Common myeloid progenitor, CD34-positive (primary cell): Measurements from ENCODE around the gene TBCD.

Experiments
- CTCF ChIA-PET: fragments of 350-600 bp; sonication (Branson Sonifier 250); formaldehyde crosslinking; loops from one replicate; lab custom pipeline; 2021; ENCODE audit warnings: antibody characterized with exemption; lab: Charles Lee
- POLR2A ChIA-PET: fragments of 350-600 bp; sonication (Branson Sonifier 250); formaldehyde crosslinking; loops from one replicate; lab custom pipeline; 2021; ENCODE audit warnings: antibody characterized with exemption; lab: Charles Lee
- DNase-seq, 3 donors: peaks; one replicate each; pipeline versions ENCODE4 v3.0.0 to v3.0.0-alpha.2; 2013
- H3K27ac ChIP-seq, 2 experiments: 1 replicate in 1 of 2; 2 replicates in 1 of 2; pipeline ENCODE4 v1.7.0; 2013; ENCODE audit warnings: inconsistent platforms in 2 of 2, low read length in 2 of 2, mild to moderate bottlenecking in 2 of 2, low read depth in 1 of 2, moderate library complexity in 1 of 2; ENCODE audit not compliant: severe bottlenecking in 2 of 2, insufficient read depth in 1 of 2, poor library complexity in 1 of 2
- H3K27me3 ChIP-seq, 5 experiments: replicated peaks in 2 of 5; 1 replicate in 3 of 5; 2 replicates in 2 of 5; pipeline versions ENCODE4 v1.6.1 to v1.7.0; 2013; ENCODE audit warnings: low read length in 4 of 5, mild to moderate bottlenecking in 2 of 5, moderate library complexity in 2 of 5, inconsistent platforms in 1 of 5; ENCODE audit not compliant: insufficient read depth in 5 of 5, control insufficient read depth in 4 of 5
- H3K36me3 ChIP-seq, 4 experiments: 1 replicate in 2 of 4; 2 replicates in 2 of 4; pipeline versions ENCODE4 v1.6.1 to v1.7.0; 2013; ENCODE audit warnings: low read length in 3 of 4, control low read depth in 1 of 4, mild to moderate bottlenecking in 1 of 4; ENCODE audit not compliant: control insufficient read depth in 4 of 4, insufficient read depth in 4 of 4
- H3K4me1 ChIP-seq, 4 experiments: 1 replicate in 3 of 4; 2 replicates in 1 of 4; pipeline versions ENCODE4 v1.6.1 to v1.7.1; 2013; ENCODE audit warnings: low read length in 3 of 4, mild to moderate bottlenecking in 3 of 4, control low read depth in 1 of 4, inconsistent platforms in 1 of 4, moderate library complexity in 1 of 4; ENCODE audit not compliant: control insufficient read depth in 4 of 4, insufficient read depth in 4 of 4; ENCODE audit errors: control extremely low read depth in 1 of 4
- H3K4me3 ChIP-seq, 7 experiments: 1 replicate in 4 of 7; 2 replicates in 3 of 7; pipeline versions ENCODE4 v1.5.1 to v1.7.0; 2013; ENCODE audit warnings: mild to moderate bottlenecking in 7 of 7, low read length in 6 of 7, moderate library complexity in 6 of 7, inconsistent platforms in 2 of 7, low read depth in 2 of 7, control low read depth in 1 of 7; ENCODE audit not compliant: insufficient read depth in 4 of 7, control insufficient read depth in 1 of 7; ENCODE audit errors: extremely low read depth in 1 of 7
- H3K9me3 ChIP-seq, 5 experiments: 1 replicate in 4 of 5; 2 replicates in 1 of 5; pipeline versions ENCODE4 v1.6.1 to v1.7.1; 2013; ENCODE audit warnings: low read length in 4 of 5, mild to moderate bottlenecking in 2 of 5, inconsistent platforms in 1 of 5, low read depth in 1 of 5, moderate library complexity in 1 of 5; ENCODE audit not compliant: control insufficient read depth in 4 of 5, insufficient read depth in 2 of 5; ENCODE audit errors: control extremely low read depth in 1 of 5
- WGBS: methylation state at CpG from one replicate; pipeline ENCODE4 v1.1.5; 2013; ENCODE audit not compliant: insufficient coverage; 5-methylcytosine and 5-hydroxymethylcytosine counted together

Gene TBCD

GRCh38 chr17:82790391-82790790, 38.5 kb downstream of the TBCD start:
- no peak overlapping the region for H3K4me3 ChIP-seq
- CTCF ChIA-PET: interaction anchor here (0.6 kb wide), 1 partner anchor 130 kb away, joined by 3 read pairs; no protein-coding TSS in a partner anchor
- WGBS: 98% methylated on average over 13 of the region's 13 CpGs
- peaks cover 4 to 20% (median 13%) of the 10 kb centered on the region in 4 experiments for H3K36me3 ChIP-seq
- H3K27ac ChIP-seq: no peak overlapping the region
- DNase-seq: no peak
- POLR2A ChIA-PET: no interaction called here
- no peaks in the 10 kb centered on the region for H3K4me1 ChIP-seq
- H3K27me3 ChIP-seq: no peaks in the 10 kb centered on the region
- no peaks in the 10 kb centered on the region for H3K9me3 ChIP-seq

- H3K4me3 ChIP-seq: no peak overlapping the region
- DNase-seq: no peak
- no peaks in the 10 kb centered on the region for H3K27me3 ChIP-seq
- no peaks in the 10 kb centered on the region for H3K4me1 ChIP-seq
- no peak overlapping the region for H3K27ac ChIP-seq
- no peaks in the 10 kb centered on the region for H3K9me3 ChIP-seq
- peaks cover 4 to 26% (median 14%) of the 10 kb centered on the region in 4 experiments for H3K36me3 ChIP-seq
- ChIA-PET POLR2A (no interaction called here), CTCF (no interaction called here)
- WGBS: 96% methylated on average over 12 of the region's 12 CpGs
These were observed 39.7 kb downstream of the TBCD start for GRCh38 chr17:82791532-82791931.

- no peaks in the 10 kb centered on the region for H3K9me3 ChIP-seq
- H3K27ac ChIP-seq: no peak overlapping the region
- CTCF ChIA-PET: interaction anchor here (0.9 to 1.5 kb wide), 2 partner anchors 8 to 12 kb away, joined by 3 to 4 read pairs; no protein-coding TSS in a partner anchor
- H3K4me1 ChIP-seq: no peaks in the 10 kb centered on the region
- 87% methylated on average over 13 of the region's 15 CpGs for WGBS
- no peak overlapping the region for H3K4me3 ChIP-seq
- peaks cover 4 to 26% (median 16%) of the 10 kb centered on the region in 4 experiments for H3K36me3 ChIP-seq
- DNase-seq: no peak
- POLR2A ChIA-PET: no interaction called here
- no peaks in the 10 kb centered on the region for H3K27me3 ChIP-seq
These were observed 42.2 kb downstream of the TBCD start for GRCh38 chr17:82793974-82794630.

GRCh38 chr17:82794781-82795482, 43.1 kb downstream of the TBCD start:
- POLR2A ChIA-PET: no interaction called here
- Histone ChIP-seq H3K27me3 (no peaks in the 10 kb centered on the region), H3K4me3 (no peak overlapping the region), H3K27ac (no peak overlapping the region), H3K4me1 (no peaks in the 10 kb centered on the region), H3K36me3 (peaks cover 4 to 26% (median 19%) of the 10 kb centered on the region in 4 experiments), H3K9me3 (no peaks in the 10 kb centered on the region)
- 97% methylated on average over 16 of the region's 18 CpGs for WGBS
- CTCF ChIA-PET: interaction anchor here (1.5 kb wide), 2 partner anchors 7 to 13 kb away, joined by 3 to 4 read pairs; no protein-coding TSS in a partner anchor
- DNase-seq: no peak

GRCh38 chr17:82795615-82796014, 43.8 kb downstream of the TBCD start:
- Histone ChIP-seq H3K27ac (no peak overlapping the region), H3K36me3 (peaks cover 4 to 32% (median 20%) of the 10 kb centered on the region in 4 experiments), H3K9me3 (no peaks in the 10 kb centered on the region), H3K27me3 (no peaks in the 10 kb centered on the region), H3K4me3 (no peak overlapping the region), H3K4me1 (no peaks in the 10 kb centered on the region)
- no peak for DNase-seq
- POLR2A ChIA-PET: no interaction called here
- 97% methylated on average over 13 of the region's 14 CpGs for WGBS
- CTCF ChIA-PET: interaction anchor here (0.5 to 1.5 kb wide), 2 partner anchors 14 to 118 kb away, joined by 3 read pairs; no protein-coding TSS in a partner anchor

GRCh38 chr17:82797061-82797460, 45.2 kb downstream of the TBCD start:
- Histone ChIP-seq H3K9me3 (no peaks in the 10 kb centered on the region), H3K4me1 (no peaks in the 10 kb centered on the region), H3K27me3 (no peaks in the 10 kb centered on the region), H3K27ac (no peak overlapping the region), H3K4me3 (no peak overlapping the region), H3K36me3 (peaks cover 4 to 32% (median 18%) of the 10 kb centered on the region in 4 experiments)
- WGBS: 96% methylated on average over 7 of the region's 9 CpGs
- ChIA-PET POLR2A (no interaction called here), CTCF (no interaction called here)
- no peak for DNase-seq

GRCh38 chr17:82798752-82799151, 46.9 kb downstream of the TBCD start:
- H3K36me3 ChIP-seq: peaks cover 2 to 28% (median 16%) of the 10 kb centered on the region in 4 experiments
- no peak overlapping the region for H3K4me3 ChIP-seq
- POLR2A ChIA-PET: no interaction called here
- 97% methylated on average over 7 of the region's 7 CpGs for WGBS
- no peak overlapping the region for H3K27ac ChIP-seq
- H3K9me3 ChIP-seq: no peaks in the 10 kb centered on the region
- CTCF ChIA-PET: interaction anchor here (1.7 kb wide), 1 partner anchor 19 kb away, joined by 4 read pairs; no protein-coding TSS in a partner anchor
- H3K27me3 ChIP-seq: no peaks in the 10 kb centered on the region
- no peak for DNase-seq
- no peaks in the 10 kb centered on the region for H3K4me1 ChIP-seq
